HG02973 (cell line): ENCODE measurements around the gene FCN3.
"Not testable (repeated sequence)": the region's sequence is repeated elsewhere in the genome, so short reads cannot be mapped to it uniquely, and the experiment has no call there.

Experiments
- ATAC-seq: cut with Tn5 transposase; IDR thresholded peaks from one replicate; pipeline ENCODE4 v1.9.1; 2021; ENCODE audit warnings: moderate library complexity; ENCODE audit not compliant: unreplicated experiment

The FCN3 gene

DNA sequence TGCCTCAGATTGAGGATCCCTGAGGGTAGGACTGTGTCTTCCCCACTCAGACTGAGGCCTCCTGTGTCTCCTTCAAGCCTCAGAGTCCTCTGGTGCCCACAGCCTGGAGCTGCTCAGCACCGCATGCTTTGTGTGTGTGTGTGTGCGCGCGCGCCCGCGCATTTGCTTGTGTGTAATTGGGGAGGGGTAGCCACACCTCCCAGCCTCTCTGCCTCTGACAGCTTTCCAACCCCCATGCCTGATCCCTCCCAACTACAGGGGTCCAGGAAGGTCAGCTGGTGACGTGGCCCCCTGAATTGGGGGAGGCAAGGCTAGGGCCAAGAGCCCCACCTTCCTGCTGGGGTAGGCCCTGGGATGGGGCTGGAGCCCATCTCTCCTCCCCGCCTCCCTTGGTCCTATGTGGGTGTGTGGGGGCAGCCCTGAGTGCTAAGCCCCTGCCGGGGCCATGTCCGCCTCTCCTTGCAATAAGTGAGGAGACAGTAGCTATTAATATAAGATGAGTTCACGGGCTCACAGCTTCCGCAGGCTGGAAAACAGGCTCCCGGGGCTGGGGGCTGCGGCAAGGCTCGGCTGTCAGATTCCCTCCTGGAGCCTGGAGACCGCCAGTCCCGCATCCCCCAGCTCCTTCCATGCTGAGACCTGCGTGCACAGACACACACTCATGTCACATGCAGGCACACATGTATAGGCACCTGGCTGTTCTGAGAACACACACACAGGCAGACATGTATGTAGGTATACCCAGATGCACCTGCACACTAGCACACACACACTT is 24.8 kb upstream of the FCN3 start:
- ATAC-seq = no peak

DNA sequence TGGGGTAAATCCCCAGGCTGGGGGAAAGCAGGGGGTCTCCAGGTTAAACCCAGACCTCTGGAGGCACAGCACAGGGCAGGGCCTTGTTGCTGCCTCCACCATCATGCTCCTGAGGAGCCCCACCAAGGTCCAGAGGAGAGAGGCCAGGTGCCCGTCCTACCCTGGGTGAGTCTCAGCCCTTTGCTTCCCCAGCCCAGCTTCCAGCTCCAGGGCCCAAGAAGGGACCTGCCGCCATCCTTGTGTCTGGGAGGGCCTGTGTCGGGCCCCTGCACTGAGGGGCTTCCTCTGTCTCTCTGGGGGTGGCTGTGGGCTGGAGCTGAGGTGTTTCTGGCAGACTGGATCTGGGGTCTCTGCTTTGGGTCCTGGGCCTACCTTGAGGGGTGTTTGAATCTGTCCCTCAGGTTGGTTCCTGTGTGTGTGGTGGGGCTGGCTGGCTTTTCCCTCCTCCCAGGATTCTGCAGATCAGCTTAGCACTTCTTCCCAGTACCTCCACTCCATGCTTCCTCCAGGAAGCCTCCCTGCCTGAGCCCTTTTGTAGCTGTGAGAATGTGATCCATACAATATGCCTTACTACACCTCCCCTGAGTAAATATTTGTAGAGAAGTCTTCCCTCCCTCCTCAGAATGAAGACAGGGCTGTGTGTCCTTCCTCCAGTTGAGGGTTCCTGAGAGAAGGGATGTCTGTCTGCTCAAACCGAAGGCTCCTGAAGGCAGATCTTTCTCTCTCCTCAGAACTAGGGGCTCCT is 24.0 kb upstream of the FCN3 start:
- no peak for ATAC-seq

DNA sequence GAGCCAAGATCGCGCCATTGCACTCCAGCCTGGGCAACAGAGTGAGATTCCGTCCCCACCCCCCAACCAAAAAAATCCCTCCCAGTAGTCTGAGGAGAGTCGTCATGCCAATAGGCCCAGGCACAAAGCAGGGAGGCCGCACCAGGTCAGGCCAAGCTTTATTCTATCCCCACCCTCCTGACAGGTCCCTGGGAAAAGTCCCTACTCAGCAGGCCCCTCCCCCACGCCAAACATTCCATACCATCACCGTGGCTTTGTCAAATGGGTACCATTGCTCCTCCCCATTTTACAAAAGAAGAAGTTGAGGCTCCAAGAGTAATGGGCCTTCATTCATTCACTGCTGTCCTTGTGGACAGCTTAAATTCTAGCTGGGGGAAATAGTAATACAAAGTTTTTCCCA is 23.1 kb upstream of the FCN3 start:
- no peak for ATAC-seq

DNA sequence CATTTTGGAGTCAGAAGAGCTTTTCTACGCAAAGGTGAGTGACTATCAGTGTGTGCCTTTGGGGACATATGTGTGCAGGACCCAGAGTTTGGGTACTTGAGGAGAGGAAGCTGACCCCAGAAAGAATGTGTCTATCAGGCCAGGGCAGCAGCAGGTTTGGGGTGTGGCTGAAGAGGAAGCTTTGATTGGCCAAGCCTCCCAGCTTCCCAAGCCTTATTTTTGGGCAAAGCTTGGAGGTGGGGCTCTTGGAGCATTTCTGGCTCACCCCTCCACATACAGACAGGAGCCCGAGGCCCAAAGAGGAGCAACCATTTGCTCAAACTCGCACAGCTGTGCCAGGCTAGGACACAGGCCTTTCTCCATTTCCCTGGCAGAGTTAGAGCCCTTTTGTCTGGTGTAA is 22.5 kb upstream of the FCN3 start:
- ATAC-seq = no peak

DNA sequence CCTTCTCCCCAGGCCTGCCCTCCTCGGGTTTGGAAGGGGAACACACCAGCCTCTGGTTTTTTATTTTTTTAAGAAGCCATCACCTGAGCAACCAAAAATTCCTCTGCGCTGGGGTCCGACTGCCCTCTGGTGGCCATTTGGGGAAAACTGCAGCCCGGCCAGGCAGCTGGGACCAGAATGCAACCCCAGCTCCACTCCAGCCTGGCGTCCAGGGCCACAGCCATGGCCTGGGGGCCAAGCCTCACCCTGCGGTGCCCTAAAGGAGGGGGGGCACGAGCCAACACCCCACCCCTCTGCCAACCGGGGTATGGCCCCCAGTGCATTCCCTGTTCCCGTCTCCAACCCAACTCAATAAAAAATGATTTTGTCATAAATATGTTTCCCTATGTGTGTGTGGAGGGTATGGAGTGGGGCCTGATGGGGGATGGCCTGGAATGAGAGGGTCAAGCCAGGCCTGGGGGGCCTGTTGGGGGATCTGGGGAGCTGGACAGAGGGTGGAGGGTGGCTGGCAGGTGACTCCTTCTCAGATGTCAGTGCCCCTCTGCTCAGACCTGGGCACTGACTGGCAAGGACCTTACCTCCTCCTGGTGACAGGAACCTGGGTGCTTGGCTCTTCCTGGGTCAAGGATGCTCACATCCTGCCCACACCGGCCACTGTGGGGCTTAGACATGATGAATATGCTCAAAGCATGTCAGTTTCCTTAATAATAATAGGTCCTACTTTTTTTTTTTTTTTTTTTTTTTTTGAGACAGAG is 21.0 kb upstream of the FCN3 start:
- ATAC-seq = no peak

DNA sequence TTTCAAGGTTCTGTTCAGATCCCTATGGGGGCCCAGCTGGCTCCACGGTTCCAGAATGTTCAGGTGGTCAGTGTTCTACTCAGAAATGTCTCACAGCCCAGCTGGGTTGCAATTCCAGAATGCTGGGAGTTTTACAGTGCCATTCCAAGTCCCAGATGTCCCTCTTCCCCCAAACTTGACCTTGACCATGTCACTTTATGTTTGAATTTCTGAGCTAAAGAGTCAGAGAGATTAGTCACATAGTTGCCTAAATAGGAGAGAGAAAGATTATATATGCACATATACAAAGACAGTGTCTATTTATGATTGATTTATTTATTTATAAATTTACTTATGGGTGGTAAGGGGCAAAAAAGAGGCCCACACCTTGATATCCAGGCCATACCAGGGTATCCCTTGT is 20.3 kb upstream of the FCN3 start:
- ATAC-seq = no peak

DNA sequence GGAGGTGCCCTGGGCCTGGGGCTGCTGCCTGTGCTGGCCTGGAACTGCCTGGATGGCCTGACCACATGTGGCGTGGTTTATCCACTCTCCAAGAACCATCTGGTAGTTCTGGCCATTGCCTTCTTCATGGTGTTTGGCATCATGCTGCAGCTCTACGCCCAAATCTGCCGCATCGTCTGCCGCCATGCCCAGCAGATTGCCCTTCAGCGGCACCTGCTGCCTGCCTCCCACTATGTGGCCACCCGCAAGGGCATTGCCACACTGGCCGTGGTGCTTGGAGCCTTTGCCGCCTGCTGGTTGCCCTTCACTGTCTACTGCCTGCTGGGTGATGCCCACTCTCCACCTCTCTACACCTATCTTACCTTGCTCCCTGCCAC is 19.6 kb upstream of the FCN3 start:
- no peak for ATAC-seq

DNA sequence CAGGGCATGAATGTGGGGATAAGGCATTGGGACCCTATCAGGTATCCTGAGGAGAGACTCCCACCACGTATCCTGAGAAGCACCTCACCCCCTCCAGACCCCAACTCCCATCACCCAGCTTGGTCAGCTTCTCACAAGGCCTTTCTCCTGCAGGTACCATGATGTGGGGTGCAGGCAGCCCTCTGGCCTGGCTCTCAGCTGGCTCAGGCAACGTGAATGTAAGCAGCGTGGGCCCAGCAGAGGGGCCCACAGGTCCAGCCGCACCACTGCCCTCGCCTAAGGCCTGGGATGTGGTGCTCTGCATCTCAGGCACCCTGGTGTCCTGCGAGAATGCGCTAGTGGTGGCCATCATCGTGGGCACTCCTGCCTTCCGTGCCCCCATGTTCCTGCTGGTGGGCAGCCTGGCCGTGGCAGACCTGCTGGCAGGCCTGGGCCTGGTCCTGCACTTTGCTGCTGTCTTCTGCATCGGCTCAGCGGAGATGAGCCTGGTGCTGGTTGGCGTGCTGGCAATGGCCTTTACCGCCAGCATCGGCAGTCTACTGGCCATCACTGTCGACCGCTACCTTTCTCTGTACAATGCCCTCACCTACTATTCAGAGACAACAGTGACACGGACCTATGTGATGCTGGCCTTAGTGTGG is 19.1 kb upstream of the FCN3 start:
- ATAC-seq = no peak

DNA sequence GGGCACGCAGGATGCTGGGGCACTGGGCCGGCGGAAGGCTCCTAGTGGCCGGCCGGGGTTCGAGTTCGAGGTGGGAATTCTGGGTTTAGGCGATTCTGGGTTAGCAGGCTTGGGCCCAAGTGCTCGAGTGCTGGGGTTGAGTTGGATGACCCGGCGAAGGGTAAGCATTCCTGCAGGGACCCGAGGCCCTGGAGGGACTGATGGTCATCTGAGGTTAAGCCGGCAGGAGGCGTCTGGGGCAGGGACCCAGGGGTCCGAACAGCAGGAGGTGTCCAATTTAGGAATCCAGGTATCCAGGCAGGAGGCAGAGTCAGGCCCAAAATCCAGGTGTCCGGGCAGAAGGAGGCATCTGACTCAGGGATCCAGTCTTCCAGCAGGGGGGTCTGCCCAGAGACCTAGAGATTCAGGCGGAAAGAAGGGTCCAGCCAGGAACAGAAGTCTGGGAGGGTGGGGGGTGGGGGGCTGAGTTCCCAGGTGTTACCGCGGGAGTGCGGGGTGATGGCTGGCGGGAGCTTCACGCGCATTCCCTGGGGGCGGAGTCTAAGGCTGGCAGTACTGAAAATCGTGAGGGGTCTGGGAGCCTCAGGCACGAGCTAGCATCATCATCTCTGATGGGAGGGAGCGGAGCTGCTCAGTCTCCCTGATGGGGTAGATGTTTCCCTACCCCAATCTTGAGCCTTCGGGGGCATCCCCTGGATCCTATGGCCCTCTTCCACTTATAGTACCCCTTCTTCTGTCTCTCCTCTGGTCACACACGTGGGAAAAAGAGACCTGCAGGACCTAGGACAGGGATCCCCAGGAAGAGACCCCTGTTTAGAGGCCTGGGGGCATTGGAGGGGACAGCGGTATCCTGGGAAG is 18.4 kb upstream of the FCN3 start:
- ATAC-seq = peak; percentile 10

DNA sequence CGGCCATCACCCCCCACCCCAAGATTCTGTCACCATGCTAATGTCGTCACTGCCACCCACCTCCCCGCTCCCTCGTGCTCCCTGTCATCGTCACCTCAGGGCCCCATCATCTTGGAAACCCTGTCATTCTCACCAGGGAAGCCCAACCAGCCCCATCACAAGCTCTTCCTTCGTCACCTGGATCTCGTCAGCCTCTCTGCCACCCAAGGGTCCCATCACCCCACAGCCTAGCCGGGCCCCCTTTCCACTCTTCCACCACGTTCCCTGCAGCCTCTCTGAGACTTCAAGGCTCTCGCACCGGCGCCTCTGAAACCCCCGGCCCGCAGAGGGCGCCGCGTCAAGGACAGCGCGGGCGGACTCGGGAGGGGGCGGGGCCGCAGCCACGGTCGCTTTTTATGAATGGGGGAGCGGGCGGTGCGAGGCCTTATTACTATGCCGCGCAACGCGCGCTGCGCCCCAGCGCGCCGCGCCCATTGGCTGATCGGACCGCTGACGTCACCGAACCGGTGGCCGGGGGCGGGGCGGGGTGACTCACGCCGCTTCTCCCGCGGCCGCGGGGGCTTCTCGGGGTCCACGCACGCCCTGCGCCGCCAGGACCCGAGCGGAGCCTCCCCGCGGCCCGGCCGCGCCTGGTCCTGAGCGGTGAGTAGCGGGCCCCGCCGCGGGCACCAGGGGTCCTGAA is 17.6 kb upstream of the FCN3 start, which contains the start of gene GPR3:
TSS of gene GPR3 (plus strand) at position 527 of the 682 bp plus-strand sequence. CDS start 1,177 bp downstream, outside the sequence.
- peak; percentile 62 for ATAC-seq

DNA sequence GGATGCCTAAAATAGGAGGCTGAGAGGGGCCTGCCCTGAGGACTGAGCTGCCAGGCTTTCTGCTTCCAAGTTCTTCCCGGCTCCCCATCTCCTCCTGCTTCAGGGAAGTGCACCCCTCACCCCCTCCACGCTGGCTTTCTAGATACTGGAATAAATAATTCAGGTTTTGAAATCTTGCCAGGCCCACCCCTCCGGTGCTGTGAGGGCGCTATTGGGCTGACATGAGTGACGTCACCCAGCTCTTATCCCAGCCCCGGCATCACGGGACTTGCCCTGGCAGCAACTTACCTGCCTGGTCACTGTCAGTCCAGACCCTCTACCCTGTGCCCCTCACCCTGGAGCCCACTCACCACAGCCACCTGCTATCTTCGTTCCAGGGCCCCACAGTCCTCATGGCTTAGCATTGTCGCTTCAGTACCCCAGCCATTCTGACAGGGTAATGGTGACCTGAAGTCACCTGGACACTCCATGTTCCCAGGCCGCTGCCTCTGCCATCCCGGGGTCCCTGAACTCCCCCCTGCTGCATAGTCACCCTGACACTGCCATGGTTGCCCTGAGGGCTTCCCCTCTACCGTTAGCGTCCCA is 17.0 kb upstream of the FCN3 start:
- no peak for ATAC-seq

DNA sequence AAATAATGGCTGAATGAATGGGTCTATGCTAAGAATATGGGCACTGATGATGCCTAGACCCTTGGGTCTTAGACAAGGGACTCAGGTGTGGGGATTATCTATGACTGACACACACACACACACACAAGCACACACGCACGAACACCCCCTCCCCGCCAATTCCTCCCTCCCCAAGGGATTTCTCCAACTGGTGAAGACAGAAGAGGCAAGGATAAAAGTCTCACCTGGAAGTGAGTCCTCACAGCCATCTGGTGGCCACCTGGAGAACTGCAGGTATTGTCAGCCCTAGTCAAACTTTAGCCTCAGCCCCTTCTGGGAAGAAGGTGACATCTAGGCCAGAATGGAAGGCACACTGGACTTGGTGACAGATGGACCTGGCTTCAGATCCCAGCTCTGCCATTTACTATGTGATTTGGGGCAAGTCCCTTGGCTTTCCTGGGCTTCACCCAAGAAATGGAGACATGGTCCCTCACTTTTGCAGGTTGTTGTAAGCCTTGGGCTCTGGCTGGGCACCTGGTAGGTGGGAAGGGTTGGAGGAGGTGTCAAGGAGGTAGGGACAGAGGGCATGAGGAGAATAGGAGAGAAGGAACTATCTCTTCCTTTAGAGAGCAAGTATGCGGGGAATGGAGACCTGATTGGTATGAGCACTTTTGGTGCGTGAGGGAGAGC is 13.8 kb upstream of the FCN3 start:
- no peak for ATAC-seq

DNA sequence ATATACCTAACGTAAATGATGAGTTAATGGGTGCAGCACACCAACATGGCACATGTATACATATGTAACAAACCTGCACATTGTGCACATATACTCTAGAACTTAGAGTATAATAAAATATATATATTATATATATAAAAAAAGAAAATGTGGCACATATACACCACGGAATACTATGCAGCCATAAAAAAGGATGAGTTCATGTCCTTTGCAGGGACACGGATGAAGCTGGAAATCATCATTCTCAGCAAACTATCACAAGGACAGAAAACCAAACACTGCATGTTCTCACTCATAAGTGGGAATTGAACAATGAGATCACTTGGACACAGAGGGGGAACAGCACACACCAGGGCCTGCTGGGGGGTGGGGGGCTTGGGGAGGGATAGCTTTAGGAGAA is 10.2 kb upstream of the FCN3 start:
- not testable (repeated sequence) for ATAC-seq

DNA sequence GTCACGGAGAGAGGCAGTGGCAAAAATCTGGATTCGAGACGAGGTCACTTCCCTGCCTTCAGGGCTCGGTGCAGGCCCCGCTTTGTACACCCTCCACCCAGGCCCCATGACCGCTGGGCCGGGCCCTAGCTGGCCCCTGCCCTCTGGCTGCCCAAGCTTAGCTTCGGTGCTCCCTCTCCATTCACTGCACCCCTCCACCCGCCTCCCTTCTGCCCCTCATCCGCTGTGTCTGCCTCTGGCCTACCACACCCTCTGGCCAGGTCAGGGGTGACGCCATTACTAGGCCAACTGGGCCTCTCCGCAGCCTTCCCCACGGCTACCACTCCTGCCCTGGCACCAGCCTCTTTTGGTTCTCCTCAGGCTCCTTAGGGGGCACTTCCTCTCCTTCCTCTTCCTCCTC is 9.0 kb upstream of the FCN3 start:
- ATAC-seq = no peak

DNA sequence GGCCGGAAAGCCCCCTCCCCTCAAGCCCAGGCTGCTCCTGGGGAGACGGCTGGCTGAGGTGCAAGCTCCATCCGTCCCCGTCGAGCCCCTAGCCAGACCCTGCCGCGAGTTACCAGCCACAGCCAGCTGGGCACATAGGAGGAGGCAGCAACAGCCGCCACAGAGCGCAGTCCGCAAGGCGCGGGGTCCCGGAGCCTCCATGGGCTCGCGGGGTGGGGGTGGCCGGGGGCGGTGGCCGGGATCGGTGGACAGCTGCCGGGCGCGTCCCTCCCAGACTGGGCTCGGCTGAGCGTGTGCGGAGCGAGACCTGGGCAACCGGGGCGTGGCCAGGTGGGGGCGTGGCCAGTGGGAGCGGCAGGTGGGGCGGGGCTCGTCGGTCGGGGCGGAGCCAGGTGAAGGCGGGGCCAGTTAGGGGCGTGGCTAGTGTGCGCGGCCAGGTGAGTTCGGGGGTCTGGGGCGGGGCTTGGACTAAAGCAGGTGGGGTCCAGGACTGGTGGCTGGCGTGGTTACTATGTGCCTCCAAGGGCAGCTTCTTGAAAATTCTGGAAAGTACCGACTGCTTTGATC is 8.5 kb upstream of the FCN3 start, which contains the start of gene CD164L2:
TSS of gene CD164L2 (minus strand) at position 295 of the 567 bp plus-strand sequence. CDS start at position 201, 94 bp downstream.
- ATAC-seq = no peak

DNA sequence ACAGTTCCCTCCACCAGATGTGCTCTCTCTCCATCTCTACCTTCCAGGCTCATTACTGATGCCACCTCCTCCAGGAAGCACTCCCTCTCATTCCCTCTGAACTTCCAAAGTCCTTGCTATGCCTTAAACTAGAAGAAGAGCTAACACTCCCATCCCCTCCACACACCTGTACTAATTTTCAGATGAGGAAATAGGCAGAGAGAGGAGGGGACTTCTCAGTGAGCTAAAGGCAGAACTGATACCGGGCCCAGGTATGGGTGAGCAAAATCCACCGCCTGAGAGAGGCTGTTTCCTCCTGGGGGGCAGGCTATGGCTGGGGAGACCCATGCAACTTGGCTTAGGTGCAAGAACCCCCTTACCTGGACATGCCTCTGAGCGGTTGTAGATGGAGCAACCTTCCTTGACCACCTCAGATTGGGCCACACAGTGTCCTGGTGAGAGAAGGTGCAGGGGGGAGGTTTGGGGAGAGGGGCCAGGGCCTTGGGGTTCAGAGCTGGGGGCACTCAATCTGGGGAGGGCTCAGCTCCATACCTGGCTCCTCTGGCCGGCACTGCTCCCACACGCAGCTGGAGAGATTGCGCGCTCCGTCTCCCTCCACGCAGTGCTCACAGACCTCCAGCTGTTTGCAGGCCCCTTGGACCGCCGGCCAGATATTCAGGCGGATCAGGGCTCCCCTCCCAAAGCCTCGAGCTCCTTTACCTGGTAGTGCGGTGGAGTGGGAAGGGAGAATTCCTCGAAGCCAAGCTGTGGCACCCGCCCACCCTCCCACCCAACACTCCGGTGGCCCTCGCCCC is 7.5 kb upstream of the FCN3 start:
- no peak for ATAC-seq
